ENCODE data around the gene TBX1.

DNA sequence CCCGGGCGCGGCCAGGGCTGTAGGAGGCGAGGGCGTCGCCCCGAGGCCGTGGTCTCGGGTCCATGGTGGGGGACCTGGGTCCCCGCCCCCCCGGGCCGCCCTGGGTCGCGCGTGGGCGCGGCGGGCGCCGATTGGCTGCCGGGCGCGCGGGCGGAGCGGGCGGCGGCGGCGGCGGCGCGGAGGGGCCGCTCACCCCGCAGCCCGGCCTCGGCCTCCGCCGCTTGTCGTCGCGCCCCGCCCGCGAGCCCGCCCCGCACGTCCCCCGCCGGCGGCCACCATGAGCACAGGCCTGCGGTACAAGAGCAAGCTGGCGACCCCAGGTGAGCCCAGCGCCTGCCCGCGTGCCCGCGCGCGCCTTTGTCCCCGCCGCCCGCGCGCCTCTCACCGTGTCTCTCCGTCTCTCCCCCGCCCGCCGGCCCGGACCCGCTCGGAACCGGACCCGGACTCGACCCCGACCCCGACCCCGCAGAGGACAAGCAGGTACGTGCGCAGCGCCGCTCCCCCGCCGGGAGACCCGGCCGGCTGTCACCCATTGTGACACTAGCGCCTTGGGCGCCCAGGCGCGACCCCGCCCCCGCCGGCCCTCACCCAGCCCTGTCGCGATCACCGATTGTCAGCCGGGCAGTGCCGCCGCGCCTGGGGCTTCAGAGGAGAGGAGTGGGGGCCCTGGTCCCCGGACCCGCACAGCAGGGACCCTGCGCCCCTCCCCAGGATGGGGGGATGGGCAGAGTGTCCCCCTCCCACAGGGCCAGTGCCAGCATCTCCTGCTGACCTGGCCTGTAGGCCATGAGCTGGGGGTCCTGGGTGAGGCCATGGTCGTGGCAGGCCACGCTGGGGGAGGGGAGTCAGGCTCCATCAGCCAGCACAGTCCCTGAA lies 46.0 kb upstream of the TBX1 start, which contains the start of gene SEPTIN5:
- TF ChIP-seq, protein P1, sequence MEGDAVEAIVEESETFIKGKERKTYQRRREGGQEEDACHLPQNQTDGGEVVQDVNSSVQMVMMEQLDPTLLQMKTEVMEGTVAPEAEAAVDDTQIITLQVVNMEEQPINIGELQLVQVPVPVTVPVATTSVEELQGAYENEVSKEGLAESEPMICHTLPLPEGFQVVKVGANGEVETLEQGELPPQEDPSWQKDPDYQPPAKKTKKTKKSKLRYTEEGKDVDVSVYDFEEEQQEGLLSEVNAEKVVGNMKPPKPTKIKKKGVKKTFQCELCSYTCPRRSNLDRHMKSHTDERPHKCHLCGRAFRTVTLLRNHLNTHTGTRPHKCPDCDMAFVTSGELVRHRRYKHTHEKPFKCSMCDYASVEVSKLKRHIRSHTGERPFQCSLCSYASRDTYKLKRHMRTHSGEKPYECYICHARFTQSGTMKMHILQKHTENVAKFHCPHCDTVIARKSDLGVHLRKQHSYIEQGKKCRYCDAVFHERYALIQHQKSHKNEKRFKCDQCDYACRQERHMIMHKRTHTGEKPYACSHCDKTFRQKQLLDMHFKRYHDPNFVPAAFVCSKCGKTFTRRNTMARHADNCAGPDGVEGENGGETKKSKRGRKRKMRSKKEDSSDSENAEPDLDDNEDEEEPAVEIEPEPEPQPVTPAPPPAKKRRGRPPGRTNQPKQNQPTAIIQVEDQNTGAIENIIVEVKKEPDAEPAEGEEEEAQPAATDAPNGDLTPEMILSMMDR (IDR thresholded peaks at IDR 0.05) = no peak
- TF ChIP-seq EZH2 (IDR thresholded peaks at IDR 0.05) = peak; percentile 70

All from neural progenitor cell (in vitro differentiated cells).